Liver (tissue), 9 donors: ENCODE results near the gene HACD2. TPM values are rescaled to one million over a fixed set of nuclear protein-coding genes. Genes with fewer than 3 reads are reported as not detected.

Experiments used
- DNase-seq: peaks from one replicate; pipeline ENCODE4 v3.0.0-alpha.2; 2017; ENCODE audit warnings: low spot score
- H3K27ac ChIP-seq, 2 donors: one replicate each; pipeline ENCODE4 v1.7.0; 2013; ENCODE audit warnings: inconsistent platforms in 2 of 2, low read length in 2 of 2, control low read depth in 1 of 2, low read depth in 1 of 2, mild to moderate bottlenecking in 1 of 2
- H3K27me3 ChIP-seq, 4 donors: one replicate each; pipeline versions ENCODE4 v1.6.1 to v1.7.0; 2013; ENCODE audit warnings: low read length in 3 of 4, inconsistent platforms in 1 of 4, mild to moderate bottlenecking in 1 of 4, moderate library complexity in 1 of 4; ENCODE audit not compliant: control insufficient read depth in 4 of 4, insufficient read depth in 4 of 4
- H3K36me3 ChIP-seq, 4 donors: one replicate each; pipeline versions ENCODE4 v1.6.1 to v1.7.0; 2013; ENCODE audit warnings: low read length in 3 of 4, mild to moderate bottlenecking in 3 of 4, low read depth in 1 of 4, moderate library complexity in 1 of 4; ENCODE audit not compliant: control insufficient read depth in 4 of 4, insufficient read depth in 3 of 4
- H3K4me1 ChIP-seq, 4 donors: one replicate each; pipeline versions ENCODE4 v1.6.1 to v1.7.0; 2013; ENCODE audit warnings: low read length in 3 of 4, mild to moderate bottlenecking in 3 of 4, moderate library complexity in 1 of 4; ENCODE audit not compliant: control insufficient read depth in 4 of 4, insufficient read depth in 4 of 4
- H3K4me3 ChIP-seq, 3 donors: one replicate each; pipeline versions ENCODE4 v1.6.1 to v1.7.0; 2013; ENCODE audit warnings: low read length in 3 of 3, control low read depth in 1 of 3, low read depth in 1 of 3, mild to moderate bottlenecking in 1 of 3
- H3K9ac ChIP-seq, 2 donors: one replicate each; pipeline ENCODE4 v1.7.0; 2013; ENCODE audit warnings: low read length in 2 of 2, mild to moderate bottlenecking in 2 of 2, moderate library complexity in 2 of 2, control low read depth in 1 of 2, low read depth in 1 of 2
- H3K9me3 ChIP-seq, 4 donors: one replicate each; pipeline versions ENCODE4 v1.6.1 to v1.7.0; 2013; ENCODE audit warnings: low read length in 3 of 4; ENCODE audit not compliant: control insufficient read depth in 4 of 4
- EGR1 ChIP-seq, 2 donors: IDR thresholded peaks; 2 replicates each; pipeline ENCODE4 v1.6.1; 2016 to 2018; ENCODE audit warnings: antibody characterized with exemption in 2 of 2, low read depth in 2 of 2
- FOXA1 ChIP-seq: IDR thresholded peaks from 2 replicates; pipeline ENCODE4 v1.6.1; 2016; ENCODE audit warnings: antibody characterized with exemption
- FOXA2 ChIP-seq: IDR thresholded peaks from 2 replicates; pipeline ENCODE4 v1.6.1; 2016; ENCODE audit warnings: antibody characterized with exemption
- GABPA ChIP-seq, 2 donors: IDR thresholded peaks in 1 of 2; conservative IDR thresholded peaks in 1 of 2; 2 replicates each; pipeline ENCODE4 v1.6.1; 2016; ENCODE audit warnings: antibody characterized with exemption in 2 of 2, mild to moderate bottlenecking in 1 of 2, moderate library complexity in 1 of 2
- HNF4A ChIP-seq, 2 donors: conservative IDR thresholded peaks; 2 replicates each; pipeline ENCODE4 v1.6.1; 2016; ENCODE audit warnings: antibody characterized with exemption in 2 of 2, mild to moderate bottlenecking in 2 of 2
- HNF4G ChIP-seq: IDR thresholded peaks from 2 replicates; pipeline ENCODE4 v1.6.1; 2016; ENCODE audit warnings: antibody characterized with exemption
- JUND ChIP-seq, 2 donors: IDR thresholded peaks; 2 replicates each; pipeline ENCODE4 v1.6.1; 2016; ENCODE audit warnings: antibody characterized with exemption in 2 of 2
- NR2F2 ChIP-seq: IDR thresholded peaks from 2 replicates; pipeline ENCODE4 v1.6.1; 2016; ENCODE audit warnings: antibody characterized with exemption
- RAD21 ChIP-seq, 2 donors: IDR thresholded peaks; 2 replicates each; pipeline ENCODE4 v1.6.1; 2016; ENCODE audit warnings: antibody characterized with exemption in 2 of 2, mild to moderate bottlenecking in 2 of 2
- RXRA ChIP-seq, 2 donors: IDR thresholded peaks; 2 replicates each; pipeline ENCODE4 v1.6.1; 2017 to 2018; ENCODE audit warnings: antibody characterized with exemption in 2 of 2, mild to moderate bottlenecking in 1 of 2
- SP1 ChIP-seq: IDR thresholded peaks from 2 replicates; pipeline ENCODE4 v1.6.1; 2018; ENCODE audit warnings: antibody characterized with exemption, mild to moderate bottlenecking
- TAF1 ChIP-seq: conservative IDR thresholded peaks from 2 replicates; pipeline ENCODE4 v1.6.1; 2016; ENCODE audit warnings: antibody characterized with exemption, mild to moderate bottlenecking
- YY1 ChIP-seq: IDR thresholded peaks from 2 replicates; pipeline ENCODE4 v1.6.1; 2016; ENCODE audit warnings: antibody characterized with exemption, mild to moderate bottlenecking
- WGBS: extraction: QIAGEN DNeasy Blood & Tissue Kit; methylation state at CpG from one replicate; pipeline ENCODE4 v1.1.7; 2013; 5-methylcytosine and 5-hydroxymethylcytosine counted together
- polyA plus RNA-seq, 2 donors: library from polyadenylated mRNA; stranded (reverse) in 1 of 2; unstranded in 1 of 2; fragments of 200-250 nt in 1 of 2; fragments of >200 nt in 1 of 2; fragmentation: Nextera tagmentation in 1 of 2; extraction: Ambion mirVana in 1 of 2; gene quantifications; one replicate each; pipeline versions ENCODE4 v1.2.1 to v1.2.3, GENCODE V29; 2013 to 2015
- total RNA-seq, 2 donors: library from RNA; depleted of rRNA; stranded (reverse); fragments of >200 nt; gene quantifications; one replicate each; pipeline ENCODE4 v1.2.3, GENCODE V29; 2014
- TF ChIP-seq, protein P1 (sequence below): IDR thresholded peaks from 2 replicates; pipeline ENCODE4 v1.6.1; 2016; ENCODE audit warnings: antibody characterized with exemption
- TF ChIP-seq, protein P2 (sequence below): fragments of 150-350 bp; IDR thresholded peaks from 2 replicates; pipeline ENCODE4 v1.5.1; 2017; ENCODE audit warnings: improper control_type of control experiment, low read depth, low read length; ENCODE audit not compliant: missing input control
- TF ChIP-seq, protein P3 (sequence below): IDR thresholded peaks from 2 replicates; pipeline ENCODE4 v1.6.1; 2016; ENCODE audit warnings: antibody characterized with exemption
- TF ChIP-seq, protein P4 (sequence below): IDR thresholded peaks from 2 replicates; pipeline ENCODE4 v1.6.1; 2016; ENCODE audit warnings: antibody characterized with exemption
- donor health status: healthy.
- donor health status: healthy.
- donor health status: healthy.
- donor health status: healthy.
- donor health status: healthy.

HACD2 gene
- total and polyA plus RNA-seq, 4 donors: 14.8 to 45.2 (median 25.2) TPM

DNA sequence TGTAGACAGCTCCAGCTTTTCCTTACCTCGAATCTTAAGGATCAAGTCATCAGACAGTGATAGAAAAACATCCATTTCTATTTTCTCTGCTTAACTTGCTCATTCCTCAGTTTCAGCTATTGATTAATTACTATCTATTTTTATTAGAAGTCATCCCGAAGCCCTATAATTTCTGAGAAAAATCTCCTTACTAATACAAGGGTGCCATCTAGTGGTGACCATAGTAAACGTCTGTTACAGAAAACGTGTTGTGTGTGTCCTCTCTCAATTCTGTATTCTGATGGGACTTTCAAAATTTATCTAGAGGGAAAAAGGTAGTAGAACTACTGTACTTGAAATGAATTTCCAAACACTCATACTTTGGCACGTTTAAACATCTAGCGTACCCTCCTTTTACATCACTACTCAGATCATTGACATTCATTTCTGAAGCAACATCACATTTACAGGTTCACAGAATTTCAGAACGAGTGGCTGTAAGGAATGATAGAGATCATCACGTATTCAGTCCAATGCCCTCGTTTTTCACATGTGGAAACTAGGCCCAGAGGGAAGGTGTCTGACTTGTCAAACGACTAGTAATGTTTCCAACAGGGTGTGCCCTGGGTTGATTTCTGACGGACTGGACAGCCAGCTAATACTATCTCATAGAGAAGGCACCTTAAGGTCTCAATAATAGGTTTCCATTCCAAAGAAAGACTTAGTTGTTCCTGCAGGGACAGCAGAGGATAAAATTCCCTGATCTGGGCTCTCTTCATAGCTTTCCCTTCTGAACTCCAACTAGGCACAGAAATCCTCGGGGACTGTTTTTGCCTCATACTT lies 25.6 kb downstream of the HACD2 start:
- no peak for DNase-seq
- no peaks in the 10 kb centered on the region for H3K9me3 ChIP-seq
- TF ChIP-seq JUND (IDR thresholded peaks at IDR 0.05) (no peak), SP1 (no peak), FOXA2 (no peak), HNF4G (no peak), RAD21 (IDR thresholded peaks at IDR 0.05) (peak; percentile 87 to 88), FOXA1 (no peak), GABPA (IDR thresholded peaks at IDR 0.05 in 1 of 2, conservative IDR thresholded peaks at IDR 0.05 in 1 of 2) (no peak), EGR1 (IDR thresholded peaks at IDR 0.05; ENCODE audit: low read depth in 2 of 2) (no peak), NR2F2 (no peak), YY1 (no peak), HNF4A (conservative IDR thresholded peaks at IDR 0.05) (no peak)
- TF ChIP-seq, protein P1, sequence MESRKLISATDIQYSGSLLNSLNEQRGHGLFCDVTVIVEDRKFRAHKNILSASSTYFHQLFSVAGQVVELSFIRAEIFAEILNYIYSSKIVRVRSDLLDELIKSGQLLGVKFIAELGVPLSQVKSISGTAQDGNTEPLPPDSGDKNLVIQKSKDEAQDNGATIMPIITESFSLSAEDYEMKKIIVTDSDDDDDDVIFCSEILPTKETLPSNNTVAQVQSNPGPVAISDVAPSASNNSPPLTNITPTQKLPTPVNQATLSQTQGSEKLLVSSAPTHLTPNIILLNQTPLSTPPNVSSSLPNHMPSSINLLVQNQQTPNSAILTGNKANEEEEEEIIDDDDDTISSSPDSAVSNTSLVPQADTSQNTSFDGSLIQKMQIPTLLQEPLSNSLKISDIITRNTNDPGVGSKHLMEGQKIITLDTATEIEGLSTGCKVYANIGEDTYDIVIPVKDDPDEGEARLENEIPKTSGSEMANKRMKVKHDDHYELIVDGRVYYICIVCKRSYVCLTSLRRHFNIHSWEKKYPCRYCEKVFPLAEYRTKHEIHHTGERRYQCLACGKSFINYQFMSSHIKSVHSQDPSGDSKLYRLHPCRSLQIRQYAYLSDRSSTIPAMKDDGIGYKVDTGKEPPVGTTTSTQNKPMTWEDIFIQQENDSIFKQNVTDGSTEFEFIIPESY: no peak
- TF ChIP-seq, protein P2, sequence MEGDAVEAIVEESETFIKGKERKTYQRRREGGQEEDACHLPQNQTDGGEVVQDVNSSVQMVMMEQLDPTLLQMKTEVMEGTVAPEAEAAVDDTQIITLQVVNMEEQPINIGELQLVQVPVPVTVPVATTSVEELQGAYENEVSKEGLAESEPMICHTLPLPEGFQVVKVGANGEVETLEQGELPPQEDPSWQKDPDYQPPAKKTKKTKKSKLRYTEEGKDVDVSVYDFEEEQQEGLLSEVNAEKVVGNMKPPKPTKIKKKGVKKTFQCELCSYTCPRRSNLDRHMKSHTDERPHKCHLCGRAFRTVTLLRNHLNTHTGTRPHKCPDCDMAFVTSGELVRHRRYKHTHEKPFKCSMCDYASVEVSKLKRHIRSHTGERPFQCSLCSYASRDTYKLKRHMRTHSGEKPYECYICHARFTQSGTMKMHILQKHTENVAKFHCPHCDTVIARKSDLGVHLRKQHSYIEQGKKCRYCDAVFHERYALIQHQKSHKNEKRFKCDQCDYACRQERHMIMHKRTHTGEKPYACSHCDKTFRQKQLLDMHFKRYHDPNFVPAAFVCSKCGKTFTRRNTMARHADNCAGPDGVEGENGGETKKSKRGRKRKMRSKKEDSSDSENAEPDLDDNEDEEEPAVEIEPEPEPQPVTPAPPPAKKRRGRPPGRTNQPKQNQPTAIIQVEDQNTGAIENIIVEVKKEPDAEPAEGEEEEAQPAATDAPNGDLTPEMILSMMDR: peak; percentile 69
- TF ChIP-seq, protein P3, sequence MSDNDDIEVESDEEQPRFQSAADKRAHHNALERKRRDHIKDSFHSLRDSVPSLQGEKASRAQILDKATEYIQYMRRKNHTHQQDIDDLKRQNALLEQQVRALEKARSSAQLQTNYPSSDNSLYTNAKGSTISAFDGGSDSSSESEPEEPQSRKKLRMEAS: no peak
- TF ChIP-seq, protein P4, sequence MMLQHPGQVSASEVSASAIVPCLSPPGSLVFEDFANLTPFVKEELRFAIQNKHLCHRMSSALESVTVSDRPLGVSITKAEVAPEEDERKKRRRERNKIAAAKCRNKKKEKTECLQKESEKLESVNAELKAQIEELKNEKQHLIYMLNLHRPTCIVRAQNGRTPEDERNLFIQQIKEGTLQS: no peak
- H3K4me1 ChIP-seq: no peaks in the 10 kb centered on the region
- no peak overlapping the region for H3K4me3 ChIP-seq
- H3K27ac ChIP-seq: no peak overlapping the region
- WGBS: 38% methylated on average over 12 of the region's 12 CpGs
- no peak overlapping the region for H3K9ac ChIP-seq
- peaks cover 0 to 8% (median 2%) of the 10 kb centered on the region in 4 donors for H3K36me3 ChIP-seq
- no peaks in the 10 kb centered on the region for H3K27me3 ChIP-seq

DNA sequence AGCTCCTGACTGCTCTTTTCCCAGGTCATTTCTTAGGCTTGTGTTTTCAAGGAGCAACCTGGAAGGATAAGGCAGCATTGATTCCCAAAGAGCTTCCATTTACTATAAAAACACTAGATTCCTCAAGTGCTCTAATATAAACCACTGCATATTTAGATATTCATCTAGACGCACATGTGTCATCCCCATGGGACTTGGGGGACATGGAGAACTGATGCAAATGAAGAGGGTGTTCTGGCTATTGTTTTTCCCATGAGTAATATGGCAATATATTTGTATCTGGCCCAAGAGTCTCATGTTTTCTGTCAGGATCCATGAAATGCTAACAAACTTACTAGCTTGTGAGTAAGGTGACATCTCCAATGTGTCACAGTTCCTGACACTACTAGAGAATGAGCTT lies 31.3 kb downstream of the HACD2 start:
- Histone ChIP-seq H3K4me3 (no peak overlapping the region), H3K9me3 (no peaks in the 10 kb centered on the region), H3K27ac (no peak overlapping the region), H3K9ac (no peak overlapping the region), H3K36me3 (peaks cover 2 to 11% (median 6%) of the 10 kb centered on the region in 4 donors), H3K27me3 (no peaks in the 10 kb centered on the region), H3K4me1 (no peaks in the 10 kb centered on the region)
- 99% methylated on average over 1 of the region's 1 CpG for WGBS
- no peak for DNase-seq
- TF ChIP-seq TAF1 (no peak), FOXA2 (no peak), EGR1 (IDR thresholded peaks at IDR 0.05; ENCODE audit: low read depth in 2 of 2) (no peak), HNF4G (no peak), RXRA (IDR thresholded peaks at IDR 0.05) (no peak), JUND (IDR thresholded peaks at IDR 0.05) (no peak)
- TF ChIP-seq, protein P4: no peak
- TF ChIP-seq, protein P2: no peak
- TF ChIP-seq, protein P3: no peak
- TF ChIP-seq, protein P1: no peak
